NCI-H2171 (cell line): ENCODE measurements around the gene IGSF6.
"Not testable (repeated sequence)": the region's sequence is repeated elsewhere in the genome, so short reads cannot be mapped to it uniquely, and the experiment has no call there.

Source experiments
- DNase-seq: peaks from one replicate; lab custom pipeline; 2025; lab: John Stamatoyannopoulos, UW

Gene IGSF6

DNA sequence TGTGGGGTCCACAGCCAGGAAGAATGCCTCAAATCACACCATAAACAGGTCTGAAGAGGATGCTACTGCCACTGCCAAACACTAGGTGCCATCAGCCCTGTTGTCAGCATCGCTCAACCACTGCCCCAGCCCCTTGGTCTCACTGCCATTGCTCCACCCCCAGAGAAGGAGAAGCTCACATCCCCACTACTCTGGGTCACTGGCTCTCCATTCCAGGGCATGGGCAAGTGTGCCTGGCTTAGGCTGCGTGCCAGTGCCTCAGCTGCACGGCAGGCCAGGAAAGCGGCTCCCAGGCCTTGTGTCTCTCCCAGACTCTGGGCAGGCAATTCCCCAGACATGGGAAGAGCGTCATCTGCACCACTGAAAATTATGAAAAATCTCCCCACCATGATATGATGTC lies 1.2 kb upstream of the IGSF6 start:
- no peak for DNase-seq

DNA sequence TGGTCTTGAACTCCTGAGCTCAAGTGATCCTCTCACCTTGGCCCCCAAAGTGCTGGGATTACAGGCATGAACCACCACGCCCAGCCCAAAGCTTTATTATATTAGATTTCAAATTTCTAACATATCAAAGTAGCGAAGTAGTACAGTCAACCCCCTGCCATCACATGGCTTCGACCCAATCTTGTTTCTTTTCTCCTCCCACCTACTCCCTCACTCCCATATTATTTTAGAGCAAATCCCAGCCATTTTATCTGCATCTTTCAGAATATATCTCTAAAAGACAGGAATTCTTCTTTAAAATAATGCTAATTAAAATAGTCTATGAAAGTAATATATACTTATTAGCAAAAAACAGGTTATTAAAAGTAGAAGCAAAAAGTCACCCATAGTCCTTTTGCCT lies 893 bp downstream of the IGSF6 start:
- DNase-seq = no peak

DNA sequence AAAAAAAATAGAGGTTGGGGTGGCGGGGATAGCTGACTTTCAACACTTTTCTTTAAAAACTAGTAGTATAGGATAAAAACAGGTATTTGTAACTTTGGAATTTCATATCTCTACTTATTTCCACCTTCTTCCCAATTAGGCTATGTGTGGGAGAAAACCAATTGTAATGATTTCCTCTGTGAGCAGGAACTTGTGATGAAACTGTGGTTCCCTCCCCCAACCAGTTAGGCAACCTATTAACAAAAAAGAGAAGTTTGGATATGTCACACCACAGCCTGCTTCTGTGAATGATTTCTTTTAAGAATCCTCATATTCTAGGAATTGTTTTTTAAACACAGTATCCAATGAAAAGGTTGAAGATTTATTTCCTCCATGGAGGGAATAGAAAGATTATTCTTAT lies 1.9 kb downstream of the IGSF6 start:
- no peak for DNase-seq

DNA sequence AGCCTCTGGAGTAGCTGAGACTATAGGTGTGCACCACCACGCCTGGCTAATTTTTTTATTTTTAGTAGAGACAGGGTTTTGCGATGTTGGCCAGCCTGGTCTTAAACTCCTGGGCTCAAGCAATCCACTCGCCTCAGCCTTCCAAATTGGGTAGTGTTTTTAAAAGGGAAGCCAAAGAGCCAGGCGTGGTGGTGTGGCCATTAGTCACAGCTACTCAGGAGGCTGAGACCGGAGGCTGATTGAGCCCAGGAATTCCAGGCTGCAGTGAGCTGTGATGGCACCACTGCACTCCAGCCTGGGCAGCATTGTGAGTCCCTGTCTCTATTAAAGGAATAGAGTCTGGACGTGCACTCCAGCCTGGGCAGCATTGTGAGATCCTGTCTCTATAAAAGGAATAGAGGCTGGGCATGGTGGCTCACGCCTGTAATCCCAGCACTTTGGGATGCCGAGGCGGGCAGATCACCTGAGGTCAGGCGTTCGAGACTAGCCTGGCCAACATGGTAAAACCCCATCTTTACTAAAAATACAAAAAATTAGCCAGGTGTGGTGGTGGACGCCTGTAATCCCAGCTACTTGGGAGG lies 2.5 kb downstream of the IGSF6 start:
- not testable (repeated sequence) for DNase-seq

DNA sequence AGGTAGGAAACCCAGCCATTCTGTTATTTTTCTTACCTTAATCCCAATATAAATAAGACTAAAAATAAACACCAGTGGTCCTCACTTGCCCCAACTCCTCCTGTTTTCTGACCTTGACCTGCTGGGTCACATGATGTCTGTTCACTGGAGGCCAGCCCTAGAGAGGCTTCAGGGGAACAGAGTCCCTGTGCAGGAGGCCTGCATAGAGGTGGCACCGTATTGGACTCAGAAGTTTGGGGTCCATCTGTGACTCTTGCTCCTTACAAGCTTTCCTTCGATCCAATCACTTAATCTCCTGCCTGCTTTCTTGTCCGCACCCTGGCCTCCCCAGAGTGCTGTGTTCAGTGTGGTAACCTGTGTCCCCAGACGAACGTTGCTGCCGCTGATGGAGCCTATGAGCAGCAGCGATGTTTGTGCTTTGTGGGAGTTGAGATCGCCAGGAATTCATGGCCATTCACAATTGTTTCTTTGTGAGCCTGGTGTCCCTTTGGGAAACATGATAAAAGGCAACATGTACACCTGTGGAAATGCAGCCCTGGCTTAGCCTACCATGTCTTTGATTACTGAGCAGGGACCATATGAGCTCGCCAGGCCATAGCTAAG lies 4.7 kb downstream of the IGSF6 start:
- DNase-seq = no peak

DNA sequence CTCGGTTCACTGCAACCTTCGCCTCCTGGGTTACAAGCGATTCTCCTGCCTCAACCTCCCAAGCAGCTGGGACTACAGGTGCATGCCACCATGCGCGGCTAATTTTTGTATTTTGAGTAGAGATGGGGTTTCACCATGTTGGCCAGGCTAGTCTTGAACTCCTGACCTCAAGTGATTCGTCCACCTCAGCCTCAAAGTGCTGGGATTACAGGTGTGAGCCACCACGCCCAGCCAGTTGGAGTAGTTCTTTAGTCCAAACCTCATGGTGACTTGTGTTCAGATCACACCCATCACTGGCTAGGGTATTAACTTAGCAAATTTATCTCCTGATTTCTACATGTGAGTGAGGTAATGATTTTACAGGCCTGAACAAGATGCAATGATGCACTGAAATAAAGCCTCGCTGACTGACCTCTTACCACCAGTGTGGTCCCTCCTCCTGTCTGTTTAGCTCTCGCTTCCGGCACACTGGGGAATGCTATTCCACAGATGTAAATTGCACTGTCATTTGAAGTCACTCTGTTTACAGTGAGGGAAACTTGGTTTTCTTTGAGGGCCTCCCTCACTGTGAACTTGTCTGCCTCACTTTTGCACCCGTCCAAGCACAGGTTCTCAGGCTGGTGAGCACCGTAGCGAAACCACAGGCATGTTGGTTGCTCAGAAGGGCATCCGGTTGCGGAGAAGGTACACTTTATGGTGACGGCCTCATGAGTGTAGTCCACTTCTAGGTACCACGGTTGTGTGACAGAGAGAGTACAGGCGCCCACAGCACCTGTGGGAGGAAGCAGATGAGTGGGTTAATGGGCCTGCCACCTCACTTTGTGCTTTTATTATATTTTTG lies 5.5 kb downstream of the IGSF6 start:
- no peak for DNase-seq

DNA sequence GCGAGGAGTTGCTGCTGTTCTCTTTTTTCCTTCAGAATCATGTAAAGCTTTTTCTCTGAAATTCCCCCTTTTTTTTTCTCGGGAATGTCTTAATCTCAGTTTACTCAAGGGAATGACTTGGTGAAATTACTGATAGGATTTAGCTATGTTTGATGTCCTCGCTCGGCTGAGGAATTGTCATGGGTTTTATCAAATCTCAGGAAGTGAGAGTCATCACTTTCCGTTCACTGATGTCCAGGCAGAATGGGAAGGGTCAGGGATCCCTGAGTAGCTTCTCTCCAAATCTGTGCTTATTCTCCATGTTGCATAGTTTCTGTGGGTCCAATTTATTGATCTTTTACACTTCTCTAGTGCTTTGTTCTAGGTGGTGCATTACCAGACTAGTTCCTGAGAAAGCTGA lies 6.3 kb downstream of the IGSF6 start:
- DNase-seq = no peak

DNA sequence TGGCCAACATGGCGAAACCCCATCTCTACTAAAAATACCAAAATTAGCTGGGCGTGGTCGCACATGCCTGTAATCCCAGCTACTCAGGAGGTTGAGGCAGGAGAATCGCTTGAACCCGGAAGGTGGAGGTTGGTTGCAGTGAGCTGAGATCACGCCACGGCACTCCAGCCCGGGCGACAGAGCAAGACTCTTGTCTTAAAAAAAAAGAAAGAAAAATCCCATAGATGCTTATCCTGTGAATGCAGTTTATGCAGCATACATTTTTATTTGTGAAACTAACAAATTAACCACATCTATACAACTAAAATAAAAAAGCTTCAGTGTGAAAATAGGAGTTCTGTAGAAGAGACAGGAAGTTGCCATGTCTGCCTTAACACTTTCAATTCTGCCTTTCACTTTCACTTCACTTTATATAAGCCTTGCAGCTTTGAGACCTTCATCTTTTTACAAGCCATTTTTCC lies 7.1 kb downstream of the IGSF6 start:
- no peak for DNase-seq

DNA sequence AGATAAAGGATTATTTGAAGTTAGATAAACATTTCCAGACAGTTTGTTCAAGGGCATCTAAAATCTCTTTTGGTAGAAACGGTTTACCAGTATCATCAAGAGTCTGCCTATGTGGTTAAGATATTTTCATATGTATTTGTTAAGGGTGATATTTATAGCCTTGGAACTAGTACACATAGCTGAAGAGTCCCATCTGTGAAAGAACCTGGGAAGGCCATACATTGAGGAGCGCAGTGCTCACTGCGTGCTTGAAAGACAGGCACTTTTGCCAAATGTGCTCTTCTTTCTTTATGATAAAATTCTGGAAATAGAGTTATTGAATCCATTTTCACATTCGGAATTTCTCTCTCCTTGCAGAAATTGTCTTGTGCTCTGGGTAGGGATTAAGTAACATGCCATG lies 7.7 kb downstream of the IGSF6 start:
- no peak for DNase-seq

DNA sequence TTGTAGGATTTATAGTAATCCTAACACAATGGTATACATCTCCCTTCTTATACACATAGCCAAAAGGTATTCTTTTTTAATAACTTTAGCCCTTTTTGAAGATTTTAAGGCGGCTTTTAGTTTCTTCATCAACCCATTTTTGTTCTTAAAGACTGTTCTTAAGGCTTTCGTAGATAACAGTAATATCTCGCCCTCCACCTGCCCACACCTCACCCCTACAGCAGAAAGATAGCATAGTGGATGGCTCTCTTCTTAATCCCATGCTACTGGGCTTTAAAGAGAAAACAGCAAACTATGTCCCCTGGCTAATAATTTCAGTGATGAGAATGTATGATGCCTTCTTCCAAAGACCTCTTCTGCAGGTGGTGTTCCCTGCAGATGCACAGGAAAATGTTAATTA lies 8.6 kb downstream of the IGSF6 start:
- DNase-seq = no peak

DNA sequence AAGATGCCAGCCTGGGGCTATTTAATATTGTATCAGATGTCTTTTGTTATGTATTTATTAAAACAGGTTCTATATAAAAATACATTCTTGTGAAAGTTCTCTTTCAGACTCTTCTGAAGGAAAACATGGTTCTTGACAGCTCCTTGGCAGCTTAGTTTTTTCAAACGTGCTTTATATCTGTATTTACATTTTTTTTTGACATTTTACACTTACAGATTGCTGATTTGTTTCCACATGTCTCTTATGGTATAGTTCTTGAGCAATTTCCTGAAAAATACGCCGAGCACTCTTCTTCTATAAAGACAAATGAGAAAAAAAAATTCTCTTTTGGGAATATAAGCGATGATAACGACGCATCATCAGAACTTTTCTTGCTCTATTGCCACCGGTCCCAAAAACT lies 9.5 kb downstream of the IGSF6 start:
- no peak for DNase-seq

DNA sequence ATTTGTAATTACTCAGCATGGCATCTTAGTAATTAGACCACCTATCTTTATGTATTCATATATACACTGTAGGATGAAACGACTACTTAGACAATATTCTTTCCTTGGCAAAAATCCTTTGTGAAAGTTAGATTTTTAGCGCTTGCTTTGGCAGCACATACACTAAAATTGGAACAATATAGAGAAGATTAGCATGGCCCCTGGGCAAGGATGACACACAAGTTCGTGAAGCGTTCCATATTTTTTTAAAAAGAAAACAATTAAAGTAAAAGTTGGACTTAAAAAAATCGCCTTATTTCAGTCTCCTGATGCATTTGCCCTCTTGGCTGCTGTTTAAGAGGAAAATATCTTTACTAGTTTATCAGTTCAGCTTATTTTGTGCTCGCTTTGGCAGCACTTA lies 10.5 kb downstream of the IGSF6 start:
- no peak for DNase-seq

DNA sequence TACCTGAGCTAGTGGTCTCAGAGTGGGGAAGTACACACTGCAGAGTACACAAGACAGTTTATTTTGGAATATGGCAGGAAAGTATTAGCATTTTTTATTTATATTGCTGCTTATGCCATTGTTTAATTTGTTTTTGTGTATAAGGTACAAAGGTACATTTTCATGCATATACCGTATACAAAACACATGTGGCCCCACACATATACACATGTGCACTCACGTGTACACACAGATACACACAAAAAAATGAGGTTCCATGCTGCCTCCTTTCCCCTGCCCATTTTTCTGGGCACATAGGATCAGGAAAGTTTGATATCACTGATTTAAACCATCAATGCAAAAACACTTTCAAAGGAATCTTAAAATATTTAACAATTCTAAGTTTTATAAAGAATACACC lies 12.9 kb downstream of the IGSF6 start:
- no peak for DNase-seq

DNA sequence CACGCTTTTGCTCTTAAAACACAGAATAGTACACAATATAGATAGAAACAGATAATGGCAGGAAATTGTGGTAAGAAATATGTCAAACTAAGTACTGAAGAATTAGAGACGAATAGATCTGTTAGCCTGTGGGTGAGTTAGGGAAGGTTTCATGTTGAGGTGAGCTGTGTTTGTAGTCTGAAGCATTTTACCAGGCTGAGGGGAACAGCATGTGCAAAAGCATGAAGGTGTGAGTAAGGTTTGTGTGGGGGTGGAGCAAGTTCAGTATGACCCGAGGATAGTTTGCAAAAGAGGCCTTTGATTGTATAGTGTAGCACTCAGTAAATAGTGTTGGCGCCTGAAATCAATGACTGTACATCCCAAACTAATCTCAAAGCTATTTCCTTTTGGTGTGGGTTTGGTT lies 13.8 kb downstream of the IGSF6 start:
- DNase-seq = no peak

DNA sequence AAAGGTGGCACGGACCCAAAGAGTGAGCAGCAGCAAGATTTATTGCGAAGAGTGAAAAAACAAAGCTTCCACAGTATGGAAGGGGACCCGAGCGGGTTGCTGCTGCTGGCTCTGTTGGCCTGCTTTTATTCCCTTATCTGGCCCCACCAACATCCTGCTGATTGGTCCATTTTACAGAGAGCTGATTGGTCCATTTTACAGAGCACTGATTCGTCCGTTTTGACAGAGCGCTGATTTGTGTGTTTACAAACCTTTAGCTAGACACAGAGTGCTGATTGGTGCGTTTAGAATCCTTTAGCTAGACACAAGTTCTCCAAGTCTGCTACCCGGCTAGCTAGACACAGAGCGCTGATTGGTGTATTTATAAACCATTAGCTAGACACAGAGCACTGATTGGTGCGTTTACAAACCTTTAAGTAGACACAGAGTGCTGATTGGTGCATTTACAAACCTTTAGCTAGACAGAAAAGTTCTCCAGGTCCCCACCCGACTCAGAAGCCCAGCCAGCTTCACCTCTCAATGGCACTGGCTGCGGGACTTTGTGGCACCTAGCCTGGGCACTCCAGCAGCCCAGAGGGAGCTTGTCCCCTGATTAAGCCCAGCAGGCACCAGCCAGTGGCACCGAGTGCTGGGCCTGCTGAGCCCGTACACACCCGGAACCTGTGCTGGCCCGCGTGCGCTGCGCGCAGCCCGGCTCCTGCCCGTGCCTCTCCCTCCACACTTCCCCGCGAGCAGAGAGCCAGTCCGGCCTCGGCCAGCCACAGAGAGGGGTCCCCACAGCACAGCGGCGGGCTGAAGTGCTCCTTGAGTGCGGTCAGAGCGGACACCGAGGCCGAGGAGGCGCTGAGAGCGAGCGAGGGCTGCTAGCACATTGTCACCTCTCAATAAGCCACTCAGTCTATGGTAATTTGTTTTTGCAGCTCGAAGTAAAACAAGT lies 15.1 kb downstream of the IGSF6 start:
- DNase-seq = no peak

DNA sequence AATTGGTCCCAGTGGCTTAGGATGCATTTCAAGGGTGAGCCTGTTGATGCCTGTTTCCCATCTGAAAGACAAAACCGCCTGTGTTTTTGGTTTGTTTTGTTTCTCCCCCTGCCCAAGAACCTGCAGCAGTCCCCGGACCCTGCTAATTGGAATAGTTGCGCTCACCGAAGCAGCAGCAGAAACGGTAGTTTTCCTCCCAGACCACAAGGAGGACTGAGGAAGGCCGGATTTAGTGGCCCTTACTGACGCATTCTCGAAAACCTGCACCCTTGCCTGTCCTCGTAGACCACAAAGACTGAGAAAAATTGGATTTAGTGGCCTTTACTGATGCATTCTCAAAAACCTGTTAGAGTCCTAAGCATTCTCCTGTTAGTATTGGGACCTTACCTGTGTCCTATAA lies 16.7 kb downstream of the IGSF6 start:
- DNase-seq = not testable (repeated sequence)

DNA sequence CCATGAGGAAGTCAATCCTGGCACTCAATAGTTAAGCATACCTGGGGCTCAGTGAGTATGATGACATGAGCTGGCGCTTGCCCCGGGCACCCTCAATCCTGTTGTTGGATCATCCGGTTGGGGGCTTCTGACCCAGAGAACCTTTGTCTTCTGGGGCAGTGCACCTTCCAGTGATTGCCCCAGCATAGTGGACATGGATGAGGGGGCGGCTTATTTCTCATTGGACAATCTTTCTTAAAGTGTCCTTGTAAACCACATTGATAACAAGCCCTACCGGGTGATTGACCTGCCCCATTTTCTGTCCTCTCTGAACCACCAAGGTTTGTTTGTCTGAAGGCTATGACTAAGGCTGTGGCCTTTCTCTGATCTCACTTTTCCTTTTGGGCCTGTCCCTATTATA lies 18.2 kb downstream of the IGSF6 start:
- DNase-seq = no peak

DNA sequence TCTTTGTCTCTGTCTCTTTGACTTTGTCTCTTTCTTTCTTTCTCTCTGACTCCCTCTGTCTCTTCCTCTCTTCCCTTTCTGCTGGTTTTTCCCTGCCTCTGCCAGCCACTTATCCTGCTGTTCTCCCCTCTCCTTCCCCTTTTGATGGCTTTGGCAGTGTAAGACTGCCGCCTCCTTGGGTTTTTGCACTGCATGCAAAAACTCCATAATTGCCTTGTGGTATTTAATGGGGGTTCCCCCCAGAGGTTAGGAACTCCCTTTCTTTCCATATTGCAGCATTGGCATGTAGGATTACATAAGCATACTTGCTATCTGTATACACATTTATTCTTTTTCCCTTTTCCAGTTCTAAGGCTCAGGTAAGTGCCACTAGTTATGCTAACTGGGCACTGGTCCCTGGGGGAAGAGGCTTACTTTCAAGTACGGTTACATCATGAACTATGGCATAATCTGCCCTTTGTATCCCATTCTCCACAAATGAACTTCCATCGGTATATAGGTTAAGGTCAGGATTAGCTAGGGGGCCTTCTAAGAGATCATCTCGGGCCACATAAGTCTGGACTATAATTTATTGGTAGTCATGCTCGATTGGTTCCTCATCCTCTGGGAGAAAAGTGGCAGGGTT lies 20.3 kb downstream of the IGSF6 start:
- not testable (repeated sequence) for DNase-seq

DNA sequence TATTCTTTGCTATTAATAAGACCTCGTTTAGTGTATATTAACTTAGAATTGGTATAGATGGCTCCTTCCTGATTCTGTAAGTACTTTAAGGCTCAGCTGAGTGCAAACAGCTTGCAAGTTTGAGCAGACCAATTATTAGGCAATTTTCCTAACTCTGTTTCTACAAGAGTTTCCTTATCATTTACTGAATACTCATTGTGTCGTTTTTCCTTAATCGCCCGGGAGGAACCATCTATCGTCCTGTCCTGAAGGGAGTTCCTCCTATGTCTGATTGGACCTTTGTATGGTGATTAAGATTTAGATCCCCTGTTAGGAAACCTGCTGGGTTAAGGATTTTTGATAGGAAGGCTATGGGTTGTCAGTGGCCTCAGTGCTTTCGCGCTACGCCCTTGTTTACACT lies 21.0 kb downstream of the IGSF6 start:
- DNase-seq = not testable (repeated sequence)

DNA sequence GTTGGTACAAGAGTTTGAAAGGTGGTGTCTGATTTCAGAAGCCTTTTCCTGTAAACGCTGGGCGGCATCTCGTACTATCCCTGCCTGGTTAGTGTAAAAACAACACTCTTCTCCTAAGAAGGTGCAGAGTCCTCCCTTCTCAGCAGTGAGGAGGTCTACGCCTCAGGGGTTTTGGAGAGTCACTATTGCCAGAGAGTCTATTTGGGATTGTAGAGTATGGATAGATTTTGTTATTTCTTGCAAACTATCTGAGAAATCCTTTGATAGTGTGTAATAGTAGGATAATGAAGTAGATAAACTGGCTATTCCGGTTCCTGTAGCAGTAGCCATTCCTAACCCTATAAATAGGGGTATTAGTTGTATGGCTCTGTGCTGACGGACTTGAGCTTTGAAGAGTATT lies 21.5 kb downstream of the IGSF6 start:
- DNase-seq = not testable (repeated sequence)

DNA sequence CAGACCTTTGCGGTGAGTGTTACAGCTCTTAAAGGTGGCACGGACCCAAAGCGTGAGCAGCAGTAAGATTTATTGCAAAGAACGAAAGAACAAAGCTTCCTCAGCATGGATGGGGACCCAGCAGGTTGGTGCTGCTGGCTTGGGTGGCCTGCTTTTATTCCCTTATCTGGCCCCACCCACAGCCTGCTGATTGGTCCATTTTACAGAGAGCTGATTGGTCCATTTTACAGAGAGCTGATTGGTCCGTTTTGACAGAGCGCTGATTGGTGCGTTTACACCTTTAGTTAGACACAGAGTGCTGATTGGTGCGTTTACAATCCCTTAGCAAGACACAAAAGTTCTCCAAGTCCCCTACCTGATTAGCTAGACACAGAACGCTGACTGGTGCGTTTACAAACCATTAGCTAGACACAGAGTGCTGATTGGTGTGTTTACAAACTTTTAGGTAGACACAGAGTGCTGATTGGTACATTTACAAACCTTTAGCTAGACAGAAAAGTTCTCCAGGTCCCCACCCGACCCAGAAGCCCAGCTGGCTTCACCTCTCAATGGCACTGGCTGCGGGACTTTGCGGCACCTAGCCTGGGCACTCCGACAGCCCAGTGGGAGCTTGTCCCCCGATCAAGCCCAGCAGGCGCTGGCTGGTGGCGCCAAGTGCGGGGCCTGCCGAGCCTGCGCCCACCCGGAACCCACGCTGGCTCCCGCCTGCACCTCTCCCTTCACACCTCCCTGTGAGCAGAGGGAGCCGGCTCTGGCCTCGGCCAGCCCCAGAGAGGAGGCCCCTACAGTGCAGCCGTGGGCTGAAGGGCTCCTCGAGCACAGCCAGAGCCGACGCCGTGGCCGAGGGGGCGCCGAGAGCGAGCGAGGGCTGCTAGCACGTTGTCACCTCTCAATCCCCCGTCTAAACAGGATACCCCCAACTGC lies 22.5 kb downstream of the IGSF6 start:
- not testable (repeated sequence) for DNase-seq
